NCI-H526 treated with DMSO at 0.1 percent for 48 hours (cell line): Measurements from ENCODE around the gene ITK.
A peak's percentile ranks its signal among the peaks of the same experiment; 100 is the strongest.

Source experiments
- DNase-seq: peaks from one replicate; lab custom pipeline; 2025; lab: John Stamatoyannopoulos, UW

ITK gene

GRCh38 chr5:157248821-157249470 is 68.3 kb downstream of the ITK start:
- DNase-seq = no peak

- no peak for DNase-seq
Measured at GRCh38 chr5:157252711-157253465, 72.2 kb downstream of the ITK start.

GRCh38 chr5:157253547-157253946 is 72.9 kb downstream of the ITK start:
- peak; percentile 14 for DNase-seq

GRCh38 chr5:157258450-157258849 is 77.8 kb downstream of the ITK start:
- no peak for DNase-seq

GRCh38 chr5:157259699-157260098 is 79.1 kb downstream of the ITK start:
- DNase-seq = no peak

GRCh38 chr5:157263496-157264090 is 83.0 kb downstream of the ITK start:
- DNase-seq = no peak

- DNase-seq = peak; percentile 54
Measured at GRCh38 chr5:157265714-157266285, 85.2 kb downstream of the ITK start, which contains the start of gene CYFIP2. CYFIP2 (plus strand) TSS chr5:157266123; CDS start chr5:157285362, 19,239 bp downstream.

GRCh38 chr5:157266286-157267007 is 85.8 kb downstream of the ITK start:
- peak; percentile 12 for DNase-seq

- no peak for DNase-seq
Measured at GRCh38 chr5:157267025-157267424, 86.4 kb downstream of the ITK start.

- no peak for DNase-seq
Measured at GRCh38 chr5:157267761-157268480, 87.3 kb downstream of the ITK start.

GRCh38 chr5:157269165-157269671 is 88.6 kb downstream of the ITK start:
- DNase-seq = no peak

- no peak for DNase-seq
Measured at GRCh38 chr5:157269761-157270272, 89.2 kb downstream of the ITK start.

GRCh38 chr5:157270771-157271170 is 90.1 kb downstream of the ITK start:
- no peak for DNase-seq

- DNase-seq = no peak
Measured at GRCh38 chr5:157271740-157272271, 91.2 kb downstream of the ITK start.

- no peak for DNase-seq
Measured at GRCh38 chr5:157273131-157273556, 92.5 kb downstream of the ITK start.

GRCh38 chr5:157275403-157275802 is 94.8 kb downstream of the ITK start:
- DNase-seq = no peak

GRCh38 chr5:157278319-157279037 is 97.8 kb downstream of the ITK start:
- no peak for DNase-seq

GRCh38 chr5:157279605-157280239 is 99.1 kb downstream of the ITK start:
- no peak for DNase-seq

GRCh38 chr5:157280927-157281326 is 100.3 kb downstream of the ITK start:
- no peak for DNase-seq
